IPS DF 19.7 (cell line): ENCODE measurements around the gene BTG2.

Source experiments
- DNase-seq: peaks from one replicate; pipeline ENCODE4 v3.0.0-alpha.2; 2013; ENCODE audit warnings: low read depth, low spot score

BTG2 gene

DNA sequence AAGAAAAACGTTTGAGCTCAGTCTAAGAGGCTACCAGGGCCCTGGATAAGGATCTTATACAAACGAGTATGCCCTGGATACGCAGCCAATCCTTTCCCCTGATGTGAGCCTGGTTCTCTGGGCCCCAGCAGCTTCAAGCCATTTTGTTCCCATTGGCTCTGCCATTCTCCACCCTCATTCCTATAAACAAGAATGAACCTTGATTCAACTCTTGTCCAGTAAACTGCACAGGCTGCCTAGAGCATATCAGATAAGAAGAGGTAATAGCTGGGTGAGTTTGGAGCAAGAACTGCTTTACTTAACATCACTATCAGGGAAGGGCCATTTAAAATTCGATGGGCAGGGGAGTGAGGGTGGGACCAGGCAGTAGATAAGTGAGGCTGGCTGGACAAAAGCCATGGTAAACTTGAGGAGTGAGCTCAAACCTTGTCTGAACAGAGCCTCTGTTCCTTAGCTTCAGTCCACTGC lies 11.3 kb downstream of the BTG2 start:
- DNase-seq: no peak

DNA sequence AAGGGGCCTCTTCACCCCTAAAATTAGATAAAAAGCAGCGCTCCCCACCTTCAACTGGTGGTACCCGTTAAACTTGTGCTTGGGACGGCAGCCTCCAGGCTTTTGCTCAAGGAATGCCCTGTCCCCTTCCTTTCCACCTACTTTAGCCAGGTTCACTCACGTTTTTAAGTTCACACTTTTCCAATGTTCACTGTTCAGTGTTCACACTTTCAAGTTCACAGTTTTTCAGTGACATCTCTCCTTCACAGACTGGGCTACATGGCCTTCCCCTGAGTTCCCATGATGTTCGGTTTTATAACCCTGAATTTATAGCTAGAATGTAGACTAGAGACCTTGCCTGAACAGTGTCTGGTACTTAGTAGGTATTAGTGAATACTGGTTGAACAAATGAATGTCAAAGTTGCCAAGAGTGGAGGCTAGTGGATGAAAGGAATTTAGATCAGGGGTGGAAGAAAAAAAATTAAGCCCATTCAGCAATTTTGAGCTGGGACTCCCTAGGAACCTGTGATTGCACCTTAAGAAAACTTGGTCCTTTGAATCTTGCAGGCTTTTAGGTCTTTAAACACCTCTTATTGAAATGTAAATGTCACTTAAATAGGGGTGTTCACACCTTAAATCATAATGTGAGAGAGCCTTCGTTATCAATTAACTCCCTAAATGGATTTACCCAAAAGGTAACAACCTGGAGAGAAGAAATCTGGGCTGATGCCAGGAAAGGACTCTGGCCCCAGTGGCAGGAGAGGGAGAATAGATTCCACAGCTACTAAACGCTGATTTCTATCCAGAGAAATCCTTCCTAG lies 12.3 kb downstream of the BTG2 start:
- DNase-seq: no peak

DNA sequence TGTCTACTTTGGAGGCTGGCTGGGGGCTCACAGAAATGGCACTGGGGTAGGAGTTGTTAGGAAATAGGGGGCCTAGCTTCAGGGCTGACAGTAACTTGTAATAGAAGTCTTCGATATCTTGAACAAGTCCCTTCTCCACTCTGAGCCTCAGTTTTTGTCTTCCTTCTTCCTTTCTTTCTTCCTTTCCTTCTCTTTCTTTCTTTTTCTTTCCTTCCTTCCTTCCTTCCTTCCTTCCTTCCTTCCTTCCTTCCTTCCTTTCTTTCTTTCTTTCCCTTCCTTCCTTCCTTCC lies 12.9 kb downstream of the BTG2 start:
- DNase-seq: no peak

DNA sequence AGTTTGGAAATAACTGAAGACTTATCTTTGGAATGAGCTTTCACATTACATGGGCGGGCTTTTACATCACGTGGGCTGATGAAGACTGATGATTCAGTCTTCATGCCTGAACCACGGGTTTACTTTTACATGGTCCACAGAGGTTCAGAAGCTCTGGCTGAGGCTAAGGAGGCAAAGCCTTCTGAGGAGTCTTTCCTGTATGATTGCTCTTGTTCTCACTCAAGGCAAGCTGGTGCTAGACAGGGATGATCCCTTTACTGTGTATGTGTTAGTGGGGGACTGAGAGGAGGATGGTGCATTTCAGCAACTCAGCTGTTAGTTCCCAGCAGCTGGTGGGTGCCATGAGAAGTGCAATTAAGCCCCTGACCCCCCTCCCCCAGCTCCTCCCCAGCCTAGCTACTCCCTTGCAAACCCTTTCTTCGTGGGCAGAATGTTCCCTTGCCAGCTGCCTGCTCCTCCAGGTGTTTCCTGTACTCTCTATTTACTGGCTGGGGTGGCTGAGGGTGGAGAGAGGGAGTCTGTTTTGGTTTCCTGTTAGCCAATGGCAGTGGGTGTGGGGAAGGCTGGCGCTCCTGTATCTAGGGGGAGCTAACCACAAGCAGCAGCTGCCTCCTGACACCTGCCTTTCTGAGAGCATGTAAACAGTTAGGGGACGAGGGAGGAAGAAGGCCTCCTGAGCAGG lies 15.4 kb downstream of the BTG2 start:
- DNase-seq: peak; percentile 50

DNA sequence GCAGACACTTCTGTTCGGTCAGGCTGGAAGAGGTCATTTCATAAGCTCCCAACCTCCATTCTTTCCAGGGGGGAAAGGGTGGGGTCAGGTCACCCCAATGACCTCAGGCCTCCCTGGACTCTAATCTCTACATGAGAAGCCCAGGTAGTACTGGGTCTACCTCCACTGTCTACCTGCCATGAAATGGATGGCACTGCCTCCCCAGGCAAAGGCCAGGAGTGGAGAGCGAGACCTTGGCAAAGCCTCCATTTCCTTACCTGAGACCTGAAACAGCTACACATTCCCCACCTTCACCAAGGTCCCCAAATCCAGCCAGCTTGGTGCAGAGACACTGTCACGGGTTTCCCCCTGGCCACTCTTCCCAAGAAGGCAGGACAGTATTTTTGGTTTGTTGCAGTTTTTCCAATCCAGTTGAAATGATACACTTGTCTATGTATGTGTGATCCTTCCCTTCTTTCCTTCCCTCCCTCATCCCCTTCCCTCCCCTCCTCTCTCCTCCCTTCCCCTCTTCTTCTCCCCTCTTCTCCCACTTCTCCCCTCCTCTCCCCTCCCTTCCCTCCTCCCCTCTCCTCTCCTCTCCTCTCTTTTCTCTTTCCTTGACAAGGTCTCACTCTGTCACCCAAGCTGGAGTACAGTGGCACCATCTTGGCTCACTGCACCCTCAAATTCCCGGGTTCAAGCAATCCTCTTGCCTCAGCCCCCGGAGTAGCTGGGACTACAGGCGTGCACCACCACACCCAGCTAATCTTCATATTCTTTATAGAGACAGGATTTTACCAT lies 16.1 kb downstream of the BTG2 start:
- no peak for DNase-seq

DNA sequence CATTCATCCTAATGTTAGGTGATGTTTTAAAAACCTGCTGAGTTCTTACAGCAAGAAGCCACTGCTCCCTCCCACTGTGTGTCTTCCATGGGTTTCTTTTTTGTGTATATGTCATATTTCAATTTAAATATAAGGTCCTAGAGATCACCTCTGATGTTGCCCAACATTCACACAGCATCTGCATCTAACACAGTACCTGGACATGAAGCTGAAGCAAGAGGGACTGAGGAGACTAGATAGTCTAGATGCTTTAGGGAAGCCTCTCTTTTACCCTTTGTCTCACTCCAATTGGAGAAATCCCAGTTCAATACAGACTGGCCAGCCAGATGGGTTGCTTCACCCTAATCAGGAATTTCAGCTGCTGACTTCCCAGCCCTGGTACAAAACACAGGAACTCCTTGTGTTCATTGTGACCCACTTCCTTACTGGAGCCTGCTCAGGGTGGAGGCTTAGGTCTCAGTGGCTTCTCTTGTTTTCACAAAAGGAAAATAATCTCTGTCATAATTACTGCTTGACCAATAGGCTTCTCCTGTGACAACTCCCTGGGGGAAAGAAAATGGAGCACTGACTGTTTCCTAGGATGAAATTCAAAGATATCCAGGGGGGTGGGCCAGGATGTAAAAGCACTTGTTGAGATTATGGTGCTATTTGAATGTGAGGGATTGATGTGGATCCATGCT lies 17.3 kb downstream of the BTG2 start:
- no peak for DNase-seq

DNA sequence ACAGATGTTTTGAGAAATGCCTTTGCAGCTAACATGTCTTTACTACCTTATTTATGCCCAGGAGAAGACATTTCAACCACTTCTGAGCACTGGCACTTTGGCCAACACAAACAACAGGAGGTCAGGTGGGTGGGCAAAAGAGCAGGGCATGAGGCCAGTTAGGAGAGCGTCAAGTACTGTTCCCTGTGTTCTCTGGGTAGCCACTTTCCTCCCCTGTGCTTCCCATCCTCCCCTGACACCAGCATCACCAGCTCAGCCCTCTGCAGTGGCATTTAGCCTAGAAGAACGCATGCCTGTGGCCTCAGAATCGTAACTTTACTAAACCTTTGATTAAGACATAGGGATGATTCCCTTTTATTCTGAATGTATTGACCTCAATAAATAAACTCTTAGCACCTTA lies 18.3 kb downstream of the BTG2 start:
- no peak for DNase-seq

DNA sequence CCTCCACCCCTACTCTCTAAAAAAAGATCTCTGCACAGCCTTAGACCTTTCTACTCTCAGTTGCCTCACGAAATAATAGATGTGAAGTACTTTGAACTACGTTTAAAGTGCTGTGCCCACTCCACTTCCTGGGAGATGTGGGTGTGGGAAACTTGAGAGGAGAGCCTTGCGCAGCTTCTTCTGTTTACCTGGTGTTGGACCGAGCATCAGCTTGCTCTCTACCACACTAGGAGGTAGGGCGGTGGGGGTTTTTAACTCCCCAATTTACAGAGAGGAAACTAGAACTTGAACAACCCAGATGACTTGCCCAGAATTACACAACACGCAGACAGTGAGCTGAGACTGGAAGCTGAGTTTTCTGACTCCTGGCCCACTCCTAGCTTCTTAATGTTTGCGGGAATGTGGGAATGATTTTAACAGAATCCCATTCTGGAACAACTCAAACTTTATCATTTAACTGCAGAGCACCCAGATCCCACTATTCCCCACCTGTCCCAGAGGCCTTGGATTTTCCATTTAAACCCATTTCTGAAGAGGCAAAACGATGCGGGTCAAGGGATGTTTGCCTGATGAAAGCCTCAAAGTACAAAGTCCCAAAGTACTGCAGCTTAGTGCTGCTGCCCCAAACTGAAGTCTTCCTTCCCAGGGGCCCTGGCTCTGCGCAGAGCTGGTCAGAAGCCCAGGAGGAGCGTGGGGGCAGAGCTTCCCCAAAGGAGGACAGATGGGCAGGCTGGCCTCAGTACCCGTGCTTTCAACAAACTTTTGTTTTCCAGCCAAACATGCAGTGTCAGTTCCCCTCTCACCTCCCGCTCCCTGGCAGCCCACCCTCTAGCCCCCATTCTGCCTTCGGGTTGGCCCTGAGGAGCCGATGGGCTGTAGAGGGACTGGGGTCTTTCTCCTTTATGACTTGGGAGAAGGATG lies 19.0 kb downstream of the BTG2 start:
- no peak for DNase-seq

DNA sequence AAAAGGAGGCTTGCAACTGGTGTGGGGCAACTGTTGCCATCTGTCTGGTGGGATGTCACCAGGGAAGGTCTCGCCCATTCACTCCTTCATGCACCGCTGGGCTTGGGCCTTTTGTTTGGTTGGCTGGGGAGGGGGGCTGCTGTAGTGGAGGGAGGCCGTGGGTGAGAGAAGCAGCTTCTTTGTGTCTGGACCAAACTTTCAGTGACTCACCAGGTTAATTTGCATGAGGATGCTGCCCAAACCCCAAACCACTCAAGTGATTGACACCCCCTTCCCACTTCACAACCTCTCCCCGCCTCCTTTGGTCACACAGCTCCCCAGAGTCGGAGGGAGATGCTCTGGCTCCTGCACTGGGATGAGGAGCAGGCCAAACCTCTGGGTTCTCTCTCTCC lies 19.7 kb downstream of the BTG2 start:
- DNase-seq: no peak

DNA sequence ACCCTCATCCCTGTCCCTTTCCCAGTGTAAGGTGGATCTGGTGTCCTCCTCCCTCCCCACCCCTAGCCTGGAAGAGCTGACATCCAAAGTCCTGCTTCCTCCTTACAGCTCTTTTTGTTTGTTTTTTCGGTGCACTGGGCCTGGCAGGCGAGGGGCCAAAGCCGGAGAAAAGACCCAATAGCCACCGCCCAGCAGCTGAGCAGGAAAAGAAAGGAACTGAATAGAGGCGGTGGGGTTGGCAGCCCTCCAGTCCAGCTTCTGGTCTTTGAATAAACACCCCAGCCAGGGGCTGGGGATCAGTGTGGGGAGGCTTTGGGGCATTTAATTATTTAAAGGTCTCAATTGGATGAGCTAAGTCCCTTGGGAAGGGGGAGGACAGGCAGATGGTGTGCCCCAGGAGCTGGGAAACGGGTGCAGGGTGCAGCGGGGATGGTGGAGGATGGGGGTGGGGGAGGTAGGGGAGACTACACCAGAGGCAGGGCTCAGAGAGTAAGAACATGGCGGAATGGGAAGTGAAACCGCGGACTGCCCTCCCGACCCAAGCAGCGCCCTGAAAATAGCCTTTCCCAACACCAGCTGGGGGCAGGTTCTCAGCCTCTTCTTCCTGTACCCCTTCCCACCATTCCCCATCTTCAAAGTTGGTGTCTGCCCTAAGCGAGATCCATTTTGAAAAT lies 20.2 kb downstream of the BTG2 start:
- no peak for DNase-seq

DNA sequence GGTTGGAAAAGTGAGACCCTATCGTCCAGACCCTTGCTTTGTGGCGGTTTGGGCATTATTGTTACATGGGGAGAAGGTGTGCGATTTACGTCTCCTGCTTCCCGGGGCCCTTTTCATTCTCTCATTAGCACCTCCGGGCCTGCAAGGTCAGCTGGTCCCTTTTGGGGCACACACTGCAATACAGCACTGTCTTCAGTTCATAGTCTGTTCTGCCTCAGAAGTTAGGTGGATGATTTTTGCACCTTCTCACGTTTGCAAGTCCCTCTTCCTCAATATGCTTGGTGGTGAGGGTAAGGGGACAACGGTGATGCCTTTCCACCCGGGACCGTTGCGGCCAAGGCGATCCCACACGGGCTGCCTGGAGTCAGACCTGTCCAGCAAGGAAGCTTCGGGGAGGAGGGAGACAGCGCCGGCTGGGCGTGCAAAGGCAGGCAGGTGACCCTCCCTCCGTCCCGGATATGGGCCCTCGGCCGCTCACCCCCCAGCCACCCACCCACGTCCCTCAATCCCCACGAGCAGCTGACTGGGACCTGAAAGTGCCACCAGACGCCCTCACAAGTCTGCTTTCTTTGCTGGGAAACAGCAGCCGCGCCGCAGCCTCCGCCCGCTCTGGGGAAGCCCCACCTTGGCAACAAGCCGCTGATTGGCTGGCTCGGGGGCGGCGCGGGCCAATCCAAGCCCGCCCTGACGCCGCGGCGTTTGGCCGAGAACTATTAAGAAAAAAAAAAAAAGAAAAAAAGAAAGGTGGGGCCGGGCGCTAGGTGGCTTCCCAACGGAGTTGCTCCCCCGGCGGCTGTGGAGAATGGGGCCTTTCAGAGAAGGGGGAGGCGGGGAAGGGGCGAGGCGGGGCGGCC lies 21.7 kb downstream of the BTG2 start:
- DNase-seq: peak; percentile 60

DNA sequence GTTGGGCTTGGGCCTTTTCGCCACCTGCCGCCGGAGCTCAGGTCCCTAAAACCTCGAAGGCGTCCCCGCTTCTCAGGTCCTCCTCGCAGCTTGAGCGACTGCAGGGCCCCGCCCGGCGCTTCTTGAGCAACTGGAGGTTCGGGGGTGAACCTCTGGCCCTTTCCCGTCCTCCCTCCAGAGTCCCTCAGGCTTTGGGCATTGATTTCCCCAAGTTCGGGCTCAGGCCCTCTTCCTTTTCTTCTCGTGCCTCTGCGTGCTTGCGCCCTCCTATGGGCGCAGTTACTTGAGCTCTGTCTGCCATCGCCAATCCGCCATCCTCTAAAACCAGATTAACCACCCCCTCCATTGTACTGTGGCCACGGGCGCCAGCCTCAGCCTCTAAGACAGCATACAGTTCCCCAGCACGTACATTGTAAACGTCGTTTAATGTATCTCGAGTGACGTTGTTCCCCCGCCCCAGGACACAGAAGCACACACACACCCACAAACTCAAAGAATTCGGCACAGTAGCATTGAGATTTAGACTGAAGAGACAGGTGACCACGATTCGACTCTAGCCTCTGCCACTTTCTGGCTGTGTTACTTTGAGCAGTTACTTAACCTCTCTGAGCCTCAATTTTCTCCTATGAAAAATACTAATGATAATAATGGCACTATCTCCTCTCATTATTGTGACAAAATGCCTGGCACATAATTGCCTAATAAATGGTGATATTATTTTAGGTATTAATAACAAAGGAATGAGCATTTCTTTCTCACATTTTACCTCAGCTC lies 22.6 kb downstream of the BTG2 start:
- peak; percentile 30 for DNase-seq

DNA sequence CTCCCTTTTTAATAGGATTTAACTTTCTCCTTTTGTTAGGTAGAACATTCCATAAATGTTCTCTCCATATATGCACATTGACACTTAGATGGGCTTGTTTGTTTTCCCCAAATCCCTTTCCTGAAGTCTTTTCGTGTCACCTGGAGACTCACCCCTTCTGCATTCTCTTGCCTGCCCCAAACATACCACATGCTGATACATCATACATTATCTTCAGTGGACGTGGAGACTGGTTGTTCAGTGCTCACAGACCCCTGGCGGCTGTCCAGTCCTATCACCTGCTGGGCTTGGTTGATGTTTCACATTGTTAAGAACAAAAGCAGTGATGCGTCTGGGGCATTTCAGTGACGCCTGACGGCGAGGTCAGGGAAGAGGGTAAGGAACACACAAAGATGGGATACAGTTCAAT lies 23.4 kb downstream of the BTG2 start:
- DNase-seq: no peak

DNA sequence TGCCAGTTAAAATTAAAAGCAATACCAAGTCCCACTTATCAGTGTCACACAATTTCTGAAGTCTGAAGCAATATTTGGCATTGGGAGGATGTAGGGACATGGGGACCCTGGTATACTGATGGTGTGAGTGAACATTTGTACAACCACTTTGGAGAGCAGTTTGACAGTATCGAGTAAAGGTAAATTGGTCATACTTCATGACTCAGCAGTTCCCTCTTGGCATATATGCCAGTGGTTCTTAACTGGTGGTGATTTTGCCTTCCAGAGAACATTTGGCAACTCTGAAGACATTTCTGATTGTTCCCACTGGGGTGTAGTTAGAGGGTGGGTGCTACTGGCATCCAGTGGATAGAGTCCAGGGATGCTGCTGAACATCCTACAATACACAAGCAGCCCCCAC lies 25.9 kb downstream of the BTG2 start:
- no peak for DNase-seq

DNA sequence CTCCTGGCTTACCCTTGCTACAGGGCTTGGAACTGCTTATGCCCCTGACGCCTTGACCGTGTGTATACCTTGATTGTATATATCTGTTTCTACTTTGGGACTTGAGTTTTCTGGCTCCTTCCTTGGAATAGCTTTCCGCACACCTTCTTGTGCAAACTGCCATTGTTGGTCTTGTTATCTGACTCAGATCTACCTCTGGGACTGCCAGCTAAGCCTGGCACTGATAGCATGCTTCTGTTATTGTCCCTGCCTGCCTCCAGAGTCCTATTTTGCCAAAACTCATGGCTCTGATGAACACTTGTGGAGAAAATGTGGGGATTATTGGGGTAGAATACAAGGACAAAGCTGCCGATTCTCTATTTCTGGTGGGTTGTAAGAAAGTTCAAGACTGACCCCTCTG lies 30.2 kb downstream of the BTG2 start:
- DNase-seq: no peak

DNA sequence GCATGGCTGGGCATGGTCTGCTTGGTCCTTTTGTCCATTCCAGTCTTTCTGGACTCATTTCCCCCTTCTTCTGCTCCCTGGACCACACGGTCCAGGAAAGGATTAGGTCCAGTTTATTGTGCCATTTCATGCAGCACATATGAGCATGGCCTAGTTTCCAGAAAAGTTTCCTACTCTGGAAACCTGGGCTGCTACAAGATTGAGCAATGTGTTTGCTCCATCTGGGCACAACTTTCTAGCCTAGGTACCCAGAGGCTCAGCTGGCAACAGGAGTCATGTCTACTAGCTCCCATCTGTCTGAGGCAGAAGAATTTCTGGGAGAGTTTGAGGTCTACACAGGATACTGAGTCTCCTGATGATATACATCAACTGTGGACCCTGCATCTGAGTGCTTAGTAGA lies 30.8 kb downstream of the BTG2 start:
- no peak for DNase-seq

DNA sequence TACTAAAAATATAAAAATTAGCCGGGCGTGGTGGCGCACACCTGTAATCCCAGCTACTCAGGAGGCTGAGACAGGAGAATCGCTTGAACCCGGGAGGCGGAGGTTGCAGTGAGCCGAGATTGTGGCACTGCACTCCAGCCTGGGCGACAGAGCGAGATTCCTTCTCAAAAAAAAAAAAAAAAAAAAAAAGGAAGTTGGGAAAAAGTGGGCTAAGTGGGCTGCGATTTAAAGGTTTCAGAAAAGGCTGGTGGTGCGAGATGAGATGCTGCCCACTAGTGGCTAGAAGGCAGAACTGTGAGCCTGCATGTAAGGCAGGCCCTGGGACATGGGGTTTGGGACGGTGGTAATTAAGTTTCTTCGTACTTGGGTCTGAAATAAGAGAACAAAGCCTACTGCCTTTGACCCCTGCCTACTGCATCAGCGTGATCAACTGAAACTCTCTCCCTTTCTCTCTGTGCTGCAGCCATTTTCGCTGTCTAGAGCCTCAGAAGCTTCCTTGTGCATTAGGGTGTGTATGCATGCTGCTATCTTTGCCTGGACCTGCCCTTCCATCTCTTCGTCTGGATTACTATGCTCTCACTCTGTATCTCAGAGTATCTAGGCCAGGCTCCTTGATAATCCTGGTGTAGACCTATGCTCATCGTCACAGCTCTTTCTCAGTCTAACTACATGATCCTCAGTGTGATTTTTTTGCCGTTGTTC lies 33.2 kb downstream of the BTG2 start:
- DNase-seq: peak; percentile 38
